Activated naive CD8-positive, alpha-beta T cell treated with anti-CD3 and anti-CD28 coated beads for 36 hours (primary cell): ENCODE results near the gene HHATL. TPM values are rescaled to one million over a fixed set of nuclear protein-coding genes. Genes with fewer than 3 reads are reported as not detected.

Source experiments
- DNase-seq: peaks from one replicate; pipeline ENCODE4 v3.0.0; 2021
- H3K27ac Mint-ChIP-seq: one replicate; pipeline ENCODE4 v1.8.0; 2022; ENCODE audit warnings: mild to moderate bottlenecking, moderate library complexity, mixed read lengths
- H3K27me3 Mint-ChIP-seq: one replicate; pipeline ENCODE4 v1.8.0; 2022; ENCODE audit warnings: mild to moderate bottlenecking, mixed read lengths
- H3K36me3 Mint-ChIP-seq: one replicate; pipeline ENCODE4 v1.8.0; 2021; ENCODE audit warnings: mild to moderate bottlenecking, mixed read lengths
- H3K4me1 Mint-ChIP-seq: one replicate; pipeline ENCODE4 v1.8.0; 2021; ENCODE audit warnings: mixed read lengths
- H3K4me3 Mint-ChIP-seq: one replicate; pipeline ENCODE4 v1.8.0; 2022; ENCODE audit warnings: mild to moderate bottlenecking, moderate library complexity, mixed read lengths
- H3K9me3 Mint-ChIP-seq: one replicate; pipeline ENCODE4 v1.8.0; 2022; ENCODE audit warnings: mixed read lengths
- total RNA-seq, 2 experiments: library from RNA; stranded (reverse); gene quantifications; one replicate each; pipeline ENCODE4 v1.2.3, GENCODE V29; 2021

HHATL gene
- total RNA-seq, 2 experiments from 2014 or later: not detected

- H3K27me3 Mint-ChIP-seq: peaks cover 7% of the 10 kb centered on the region
- H3K36me3 Mint-ChIP-seq: no peaks in the 10 kb centered on the region
- no peaks in the 10 kb centered on the region for H3K9me3 Mint-ChIP-seq
- no peak for DNase-seq
- H3K27ac Mint-ChIP-seq: no peak overlapping the region
- peaks cover 8% of the 10 kb centered on the region for H3K4me1 Mint-ChIP-seq
- H3K4me3 Mint-ChIP-seq: no peak overlapping the region
Measured at GRCh38 chr3:42655331-42655888, 47.2 kb downstream of the HHATL start.

DNA sequence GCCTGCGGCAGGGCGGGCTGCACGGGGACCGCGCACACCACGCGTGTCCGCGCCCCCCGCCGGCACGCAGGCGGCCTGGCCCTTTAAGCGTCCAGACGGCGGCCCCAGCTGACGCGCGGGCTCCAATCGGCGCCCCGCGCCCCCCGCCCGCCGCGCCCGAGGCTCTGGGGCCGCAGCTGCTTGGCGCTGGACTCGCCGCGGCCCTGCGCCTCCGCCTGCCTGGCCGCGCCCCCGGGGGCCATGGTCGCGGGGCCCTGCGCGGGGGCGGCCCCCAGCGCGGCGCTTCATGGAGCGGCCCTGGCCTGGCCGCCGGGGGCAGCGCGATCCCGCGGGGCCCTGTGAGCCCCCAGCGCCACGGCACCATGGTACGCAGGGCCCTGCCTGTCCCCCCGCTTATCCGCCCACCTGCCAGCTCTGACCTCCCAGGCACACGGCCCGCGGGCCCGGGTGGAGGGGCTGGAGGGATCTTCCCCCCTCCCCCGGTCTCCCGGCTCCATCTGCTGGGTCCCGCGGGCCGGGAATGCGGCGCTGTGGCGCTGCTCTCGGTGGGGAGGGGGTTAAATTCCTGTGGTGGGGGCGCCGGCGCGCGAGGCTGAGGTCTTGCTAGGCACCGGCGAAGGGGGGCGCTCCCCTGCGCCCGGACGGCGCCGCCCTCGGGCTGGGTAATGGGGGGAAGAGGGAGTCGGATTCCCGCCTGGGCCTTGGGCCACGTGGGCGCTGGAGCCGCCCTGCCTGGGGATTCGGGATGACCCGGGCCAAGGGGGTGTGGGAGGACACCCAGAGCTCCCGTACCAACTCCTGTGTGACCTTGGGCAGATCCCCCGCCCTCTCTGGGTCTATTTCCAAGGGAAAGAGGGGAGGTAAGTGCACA lies 48.0 kb downstream of the HHATL start:
- DNase-seq: peak; percentile 34
- Mint-ChIP-seq H3K4me3 (peak overlapping the region; percentile 42), H3K36me3 (no peaks in the 10 kb centered on the region), H3K4me1 (peaks cover 8% of the 10 kb centered on the region), H3K27ac (no peak overlapping the region), H3K9me3 (no peaks in the 10 kb centered on the region), H3K27me3 (peaks cover 7% of the 10 kb centered on the region)

- H3K9me3 Mint-ChIP-seq: no peaks in the 10 kb centered on the region
- H3K36me3 Mint-ChIP-seq: no peaks in the 10 kb centered on the region
- H3K4me3 Mint-ChIP-seq: peak within 1 kb of the TSS; percentile 76
- H3K27ac Mint-ChIP-seq: no peak within 1 kb of the TSS
- no peak for DNase-seq
- peaks cover 8% of the 10 kb centered on the region for H3K4me1 Mint-ChIP-seq
- H3K27me3 Mint-ChIP-seq: peaks cover 7% of the 10 kb centered on the region
Measured at GRCh38 chr3:42653560-42654330, 48.9 kb downstream of the HHATL start, which contains the start of gene ZBTB47. TSS of gene ZBTB47 (plus strand) at chr3:42653697. CDS start at chr3:42658356, 4,659 bp downstream.

DNA sequence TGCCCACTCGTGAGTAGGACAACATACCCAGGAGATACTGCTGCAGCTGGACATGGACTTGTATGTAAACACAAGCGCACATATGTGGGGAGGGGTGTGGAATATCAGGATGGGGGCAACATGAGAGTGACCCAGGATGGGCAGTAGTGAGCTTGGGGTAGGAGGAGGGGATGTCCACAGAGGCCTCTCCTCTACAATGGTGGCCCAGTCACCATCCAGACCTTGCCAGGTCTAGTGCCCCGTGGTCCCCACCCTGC lies 49.4 kb downstream of the HHATL start:
- peaks cover 8% of the 10 kb centered on the region for H3K4me1 Mint-ChIP-seq
- H3K36me3 Mint-ChIP-seq: no peaks in the 10 kb centered on the region
- H3K27ac Mint-ChIP-seq: no peak overlapping the region
- H3K4me3 Mint-ChIP-seq: peak overlapping the region; percentile 2
- DNase-seq: no peak
- H3K9me3 Mint-ChIP-seq: no peaks in the 10 kb centered on the region
- H3K27me3 Mint-ChIP-seq: peaks cover 7% of the 10 kb centered on the region

- H3K4me1 Mint-ChIP-seq: peaks cover 8% of the 10 kb centered on the region
- DNase-seq: no peak
- H3K27me3 Mint-ChIP-seq: peaks cover 7% of the 10 kb centered on the region
- H3K36me3 Mint-ChIP-seq: no peaks in the 10 kb centered on the region
- peak overlapping the region; percentile 2 for H3K4me3 Mint-ChIP-seq
- H3K27ac Mint-ChIP-seq: no peak overlapping the region
- H3K9me3 Mint-ChIP-seq: no peaks in the 10 kb centered on the region
Measured at GRCh38 chr3:42652611-42653302, 49.8 kb downstream of the HHATL start.

- H3K27ac Mint-ChIP-seq: no peak overlapping the region
- no peak for DNase-seq
- peaks cover 9% of the 10 kb centered on the region for H3K4me1 Mint-ChIP-seq
- peaks cover 7% of the 10 kb centered on the region for H3K27me3 Mint-ChIP-seq
- H3K9me3 Mint-ChIP-seq: no peaks in the 10 kb centered on the region
- no peak overlapping the region for H3K4me3 Mint-ChIP-seq
- H3K36me3 Mint-ChIP-seq: peaks cover 1% of the 10 kb centered on the region
Measured at GRCh38 chr3:42652251-42652610, 50.4 kb downstream of the HHATL start.

DNA sequence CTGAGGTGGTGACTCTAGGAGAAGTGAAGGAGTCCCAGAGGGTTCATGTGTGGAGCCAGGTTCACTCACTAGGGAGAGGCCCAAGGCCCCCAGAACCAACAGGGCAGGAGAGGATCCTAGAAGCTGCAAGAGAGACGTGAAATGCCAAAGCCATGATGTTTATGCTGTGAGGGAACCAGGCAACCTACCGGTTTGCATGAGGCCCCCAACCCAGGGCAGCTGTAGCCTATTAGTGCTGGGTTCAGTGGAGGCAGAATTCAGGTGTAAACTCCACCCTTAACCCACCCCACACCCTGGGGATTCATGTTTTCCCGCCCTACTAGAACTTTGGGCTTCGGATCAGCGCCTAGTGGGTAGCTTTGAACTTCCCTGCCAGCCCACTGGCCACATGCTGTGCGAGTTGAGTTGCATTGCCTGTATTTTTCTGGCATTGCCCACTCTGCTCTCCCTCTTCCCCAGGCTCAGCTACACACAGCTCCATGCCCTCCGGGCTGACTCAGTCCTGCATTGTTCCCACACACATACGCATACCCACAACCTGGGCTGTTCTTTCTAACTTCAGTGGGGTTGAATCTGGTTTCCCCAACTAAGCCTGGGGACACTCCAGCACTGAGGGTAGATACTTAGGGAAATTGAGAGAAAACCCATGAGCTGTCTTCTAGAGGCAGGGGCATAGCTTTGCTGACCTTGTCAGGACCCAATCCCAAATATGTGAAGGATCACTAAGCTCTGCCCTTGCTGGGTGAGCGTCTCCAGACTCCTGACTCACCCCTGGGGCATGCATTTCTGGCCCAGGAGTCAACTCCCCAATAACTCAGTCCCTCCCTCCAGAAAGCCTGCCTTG lies 51.1 kb downstream of the HHATL start:
- no peaks in the 10 kb centered on the region for H3K9me3 Mint-ChIP-seq
- no peak overlapping the region for H3K4me3 Mint-ChIP-seq
- peaks cover 7% of the 10 kb centered on the region for H3K27me3 Mint-ChIP-seq
- peaks cover 7% of the 10 kb centered on the region for H3K36me3 Mint-ChIP-seq
- H3K27ac Mint-ChIP-seq: no peak overlapping the region
- peaks cover 15% of the 10 kb centered on the region for H3K4me1 Mint-ChIP-seq
- DNase-seq: no peak

GRCh38 chr3:42649783-42650182 lies 52.8 kb downstream of the HHATL start:
- Mint-ChIP-seq H3K4me1 (peaks cover 15% of the 10 kb centered on the region), H3K36me3 (peaks cover 11% of the 10 kb centered on the region), H3K9me3 (no peaks in the 10 kb centered on the region), H3K4me3 (no peak overlapping the region), H3K27me3 (peaks cover 7% of the 10 kb centered on the region), H3K27ac (no peak overlapping the region)
- no peak for DNase-seq

- Mint-ChIP-seq H3K4me1 (peaks cover 15% of the 10 kb centered on the region), H3K36me3 (peaks cover 16% of the 10 kb centered on the region), H3K27me3 (peaks cover 7% of the 10 kb centered on the region), H3K9me3 (no peaks in the 10 kb centered on the region), H3K27ac (no peak overlapping the region), H3K4me3 (no peak overlapping the region)
- no peak for DNase-seq
Measured at GRCh38 chr3:42649006-42649405, 53.6 kb downstream of the HHATL start.

GRCh38 chr3:42647821-42648459 lies 54.7 kb downstream of the HHATL start:
- H3K4me3 Mint-ChIP-seq: no peak overlapping the region
- H3K36me3 Mint-ChIP-seq: peaks cover 16% of the 10 kb centered on the region
- no peaks in the 10 kb centered on the region for H3K9me3 Mint-ChIP-seq
- no peaks in the 10 kb centered on the region for H3K27me3 Mint-ChIP-seq
- H3K4me1 Mint-ChIP-seq: peaks cover 9% of the 10 kb centered on the region
- no peak overlapping the region for H3K27ac Mint-ChIP-seq
- DNase-seq: no peak

Other genes with a start within 250 kb of the HHATL start
- 1 to 10 TPM; 6.0 to 6.6 TPM for gene VIPR1, start 200.2 kb downstream of the HHATL start, total RNA-seq
- 10 to 100 TPM; 40.0 to 42.3 TPM for gene SEC22C, start 120.8 kb downstream of the HHATL start, total RNA-seq
- gene SS18L2, start 111.9 kb downstream of the HHATL start, total RNA-seq: 10 to 100 TPM; 77.2 to 78.7 TPM
- gene NKTR, start 102.1 kb downstream of the HHATL start, total RNA-seq: 10 to 100 TPM; 43.9 to 52.9 TPM
- gene ZBTB47, start 49.1 kb downstream of the HHATL start, total RNA-seq: under 1 TPM; 0.68 to 0.87 TPM
- gene KLHL40, start 17.3 kb downstream of the HHATL start, total RNA-seq: not detected
- gene CCDC13, start 70.5 kb upstream of the HHATL start, total RNA-seq: under 1 TPM in 1 of 2 experiments, not detected in 1; 0.49 TPM
- 10 to 100 TPM; 83.1 to 85.3 TPM for gene HIGD1A, start 101.7 kb upstream of the HHATL start, total RNA-seq
- 1 to 10 TPM; 2.8 to 2.9 TPM for gene ACKR2, start 106.6 kb upstream of the HHATL start, total RNA-seq
- not detected for gene CYP8B1, start 173.1 kb upstream of the HHATL start, total RNA-seq
- 1 to 10 TPM; 4.9 to 5.3 TPM for gene ZNF662, start 203.3 kb upstream of the HHATL start, total RNA-seq